NK-92 (cell line): Measurements from ENCODE around the gene GIT2.
"Not testable (repeated sequence)": the region's sequence is repeated elsewhere in the genome, so short reads cannot be mapped to it uniquely, and the experiment has no call there.

ENCODE experiments used
- DNase-seq: peaks from one replicate; lab custom pipeline; 2025; ENCODE audit not compliant: unreplicated experiment; lab: John Stamatoyannopoulos, UW

The GIT2 gene

GRCh38 chr12:109894939-109895338, 101.2 kb downstream of the GIT2 start:
- no peak for DNase-seq

- DNase-seq: no peak
Measured at GRCh38 chr12:109893261-109893995, 102.7 kb downstream of the GIT2 start.

GRCh38 chr12:109892748-109893147, 103.4 kb downstream of the GIT2 start:
- DNase-seq: no peak

GRCh38 chr12:109892165-109892715, 103.9 kb downstream of the GIT2 start:
- DNase-seq: no peak

GRCh38 chr12:109891731-109892130, 104.4 kb downstream of the GIT2 start:
- not testable (repeated sequence) for DNase-seq

GRCh38 chr12:109890620-109891170, 105.5 kb downstream of the GIT2 start:
- no peak for DNase-seq

GRCh38 chr12:109888179-109889020, 107.8 kb downstream of the GIT2 start:
- no peak for DNase-seq

GRCh38 chr12:109885616-109886015, 110.6 kb downstream of the GIT2 start:
- no peak for DNase-seq

- DNase-seq: no peak
Measured at GRCh38 chr12:109883461-109883860, 112.7 kb downstream of the GIT2 start.

- no peak for DNase-seq
Measured at GRCh38 chr12:109881752-109882151, 114.4 kb downstream of the GIT2 start.

- DNase-seq: no peak
Measured at GRCh38 chr12:109880938-109881337, 115.2 kb downstream of the GIT2 start.

- peak; percentile 8 for DNase-seq
Measured at GRCh38 chr12:109880043-109880931, 115.9 kb downstream of the GIT2 start, which contains the start of gene GLTP. TSS of gene GLTP (minus strand) at chr12:109880541. CDS start at chr12:109880374, 167 bp downstream.
